Thyroid gland (tissue), 4 donors: ENCODE results near the gene MPPED1.

Experiments used
- CTCF ChIP-seq, 6 experiments: fragments of 200-600 bp in 3 of 6; fragments of 450-650 bp in 3 of 6; sonication (generic) in 3 of 6; IDR thresholded peaks; one replicate each; pipeline ENCODE4 v1.5.1; 2016 to 2019; ENCODE audit warnings: antibody characterized with exemption in 6 of 6, mild to moderate bottlenecking in 2 of 6, inconsistent platforms in 1 of 6, moderate library complexity in 1 of 6
- POLR2A ChIP-seq, 2 donors: fragments of 450-650 bp; IDR thresholded peaks; one replicate each; pipeline ENCODE4 v1.6.1; 2017; ENCODE audit warnings: antibody characterized with exemption in 2 of 2, mild to moderate bottlenecking in 2 of 2, moderate library complexity in 1 of 2

GRCh38 chr22:43490311-43490710 lies 78.5 kb downstream of the MPPED1 start:
- TF ChIP-seq CTCF (IDR thresholded peaks at IDR 0.05) (no peak), POLR2A (IDR thresholded peaks at IDR 0.05) (no peak)
